ENCODE results near the gene SAMD1.
"Not testable (repeated sequence)": the region's sequence is repeated elsewhere in the genome, so short reads cannot be mapped to it uniquely, and the experiment has no call there.

DNA sequence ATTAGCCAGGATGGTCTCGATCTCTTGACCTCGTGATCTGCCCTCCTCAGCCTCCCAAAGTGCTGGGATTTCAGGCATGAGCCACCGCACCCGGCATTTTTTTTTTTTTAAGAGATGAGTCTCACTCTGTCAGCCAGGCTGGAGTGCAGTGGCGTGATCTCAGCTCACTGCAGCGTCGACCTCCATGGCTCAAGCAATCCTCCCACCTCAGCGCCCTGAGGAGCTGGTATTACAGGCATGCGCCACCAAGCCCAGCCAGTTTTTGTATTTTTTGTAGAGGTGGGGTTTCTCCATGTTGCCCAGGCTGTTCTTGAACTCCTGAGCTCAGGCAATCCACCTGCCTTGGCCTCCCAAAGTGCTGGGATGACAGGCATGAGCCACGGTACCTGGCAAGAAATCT is 42.7 kb downstream of the SAMD1 start:
- TF ChIP-seq CTCF, POLR2A (IDR thresholded peaks at IDR 0.05): not testable (repeated sequence)

Measured in breast epithelium (tissue), 3 donors.